Fibroblast of lung (primary cell): ENCODE measurements around the gene FAM184B. TPM values are rescaled to one million over a fixed set of nuclear protein-coding genes. Genes with fewer than 3 reads are reported as not detected.

Source experiments
- DNase-seq, 2 donors: peaks; one replicate each; pipeline versions ENCODE4 v3.0.0 to v3.0.0-alpha.2; 2010; ENCODE audit warnings: low read depth in 2 of 2
- H2AFZ ChIP-seq: 2 replicates; pipeline ENCODE4 v1.5.1; 2012; ENCODE audit warnings: low read length, control low read depth, inconsistent platforms
- H3K27ac ChIP-seq: 2 replicates; pipeline ENCODE4 v1.5.1; 2011; ENCODE audit warnings: low read length, control low read depth; ENCODE audit not compliant: insufficient read depth
- H3K27me3 ChIP-seq: 2 replicates; pipeline ENCODE4 v1.5.1; 2011; ENCODE audit warnings: mild to moderate bottlenecking, low read length; ENCODE audit not compliant: control insufficient read depth, insufficient read depth
- H3K36me3 ChIP-seq: 2 replicates; pipeline ENCODE4 v1.5.1; 2011; ENCODE audit warnings: low read length; ENCODE audit not compliant: control insufficient read depth, insufficient read depth
- H3K4me1 ChIP-seq: 2 replicates; pipeline ENCODE4 v1.5.1; 2011; ENCODE audit warnings: low read length; ENCODE audit not compliant: control insufficient read depth, insufficient read depth; ENCODE audit errors: extremely low read depth
- H3K4me2 ChIP-seq: 2 replicates; pipeline ENCODE4 v1.5.1; 2011; ENCODE audit warnings: low read length, control low read depth; ENCODE audit not compliant: insufficient read depth; ENCODE audit errors: extremely low read depth
- H3K4me3 ChIP-seq, 4 experiments: fragments of 200-600 bp in 1 of 4; sonication (generic) in 1 of 4; replicated peaks in 1 of 4; 2 replicates each; pipeline ENCODE4 v1.5.1; 2011 to 2016; ENCODE audit warnings: low read length in 4 of 4, low read depth in 3 of 4, mild to moderate bottlenecking in 3 of 4, control low read depth in 2 of 4, inconsistent platforms in 1 of 4, mixed read lengths in 1 of 4; ENCODE audit not compliant: insufficient read depth in 1 of 4; ENCODE audit errors: control extremely low read depth in 1 of 4
- H3K79me2 ChIP-seq: 2 replicates; pipeline ENCODE4 v1.5.1; 2012; ENCODE audit warnings: mild to moderate bottlenecking, low read length, inconsistent platforms; ENCODE audit not compliant: control insufficient read depth, insufficient read depth
- H3K9ac ChIP-seq: 2 replicates; pipeline ENCODE4 v1.5.1; 2011; ENCODE audit warnings: mild to moderate bottlenecking, low read length, control low read depth; ENCODE audit not compliant: insufficient read depth
- H3K9me3 ChIP-seq: 2 replicates; pipeline ENCODE4 v1.5.1; 2012; ENCODE audit warnings: low read depth, low read length; ENCODE audit not compliant: control insufficient read depth, insufficient read depth
- H4K20me1 ChIP-seq: 2 replicates; pipeline ENCODE4 v1.5.1; 2011; ENCODE audit warnings: low read length; ENCODE audit not compliant: control insufficient read depth, insufficient read depth; ENCODE audit errors: extremely low read depth
- CTCF ChIP-seq, 2 donors: IDR thresholded peaks in 1 of 2; conservative IDR thresholded peaks in 1 of 2; 1 replicate in 1 of 2; 2 replicates in 1 of 2; pipeline ENCODE4 v1.5.1; 2011 to 2012; ENCODE audit warnings: low read length in 2 of 2, control low read depth in 1 of 2, inconsistent platforms in 1 of 2, low read depth in 1 of 2, mild to moderate bottlenecking in 1 of 2
- EZH2 ChIP-seq: IDR thresholded peaks from 2 replicates; pipeline ENCODE4 v1.5.1; 2012; ENCODE audit warnings: low read length, control low read depth, mild to moderate bottlenecking; ENCODE audit errors: missing control alignments
- polyA plus RNA-seq, 2 donors: library from polyadenylated mRNA; depleted of rRNA in 1 of 2; stranded (reverse) in 1 of 2; unstranded in 1 of 2; fragments of >200 nt; gene quantifications; 2 replicates each; pipeline ENCODE4 v1.2.1, GENCODE V29; 2011 to 2012; ENCODE audit warnings: missing spikeins in 1 of 2
- total RNA-seq: library from RNA; depleted of rRNA; stranded (reverse); fragments of >200 nt; gene quantifications from 2 replicates; pipeline ENCODE4 v1.2.1, GENCODE V29; 2014

FAM184B gene
- total and polyA plus RNA-seq, 2 donors (not counting 1 experiment from before 2014, with no cell fraction given) = not detected

GRCh38 chr4:17763416-17763815, 18.0 kb downstream of the FAM184B start:
- no peaks in the 10 kb centered on the region for H4K20me1 ChIP-seq
- H2AFZ ChIP-seq = no peak overlapping the region
- no peak overlapping the region for H3K4me2 ChIP-seq
- H3K27me3 ChIP-seq = no peaks in the 10 kb centered on the region
- H3K36me3 ChIP-seq = no peaks in the 10 kb centered on the region
- H3K9ac ChIP-seq = no peak overlapping the region
- TF ChIP-seq CTCF (conservative IDR thresholded peaks at IDR 0.05 in 1 of 2, IDR thresholded peaks at IDR 0.05 in 1 of 2; ENCODE audit: low read depth in 1 of 2, low read length in 2 of 2) (no peak), EZH2 (no peak)
- no peak overlapping the region for H3K4me3 ChIP-seq
- H3K9me3 ChIP-seq = no peaks in the 10 kb centered on the region
- H3K4me1 ChIP-seq = no peaks in the 10 kb centered on the region
- no peak overlapping the region for H3K27ac ChIP-seq
- DNase-seq = no peak
- no peaks in the 10 kb centered on the region for H3K79me2 ChIP-seq

- H3K27ac ChIP-seq = no peak overlapping the region
- H3K4me1 ChIP-seq = no peaks in the 10 kb centered on the region
- H3K4me3 ChIP-seq = no peak overlapping the region
- no peaks in the 10 kb centered on the region for H3K27me3 ChIP-seq
- no peak overlapping the region for H3K4me2 ChIP-seq
- no peaks in the 10 kb centered on the region for H3K36me3 ChIP-seq
- H3K9me3 ChIP-seq = no peaks in the 10 kb centered on the region
- TF ChIP-seq EZH2 (no peak), CTCF (conservative IDR thresholded peaks at IDR 0.05 in 1 of 2, IDR thresholded peaks at IDR 0.05 in 1 of 2; ENCODE audit: low read depth in 1 of 2, low read length in 2 of 2) (peak; percentile 24 to 35)
- H3K9ac ChIP-seq = no peak overlapping the region
- H4K20me1 ChIP-seq = no peaks in the 10 kb centered on the region
- no peak overlapping the region for H2AFZ ChIP-seq
- DNase-seq = peak; percentile 39 to 44
- no peaks in the 10 kb centered on the region for H3K79me2 ChIP-seq
These were observed 18.7 kb downstream of the FAM184B start for GRCh38 chr4:17762726-17763125.

GRCh38 chr4:17761062-17761461, 20.4 kb downstream of the FAM184B start:
- no peak overlapping the region for H3K27ac ChIP-seq
- H3K9ac ChIP-seq = no peak overlapping the region
- H3K9me3 ChIP-seq = no peaks in the 10 kb centered on the region
- no peak overlapping the region for H3K4me2 ChIP-seq
- H3K36me3 ChIP-seq = no peaks in the 10 kb centered on the region
- H3K27me3 ChIP-seq = no peaks in the 10 kb centered on the region
- TF ChIP-seq CTCF (conservative IDR thresholded peaks at IDR 0.05 in 1 of 2, IDR thresholded peaks at IDR 0.05 in 1 of 2; ENCODE audit: low read depth in 1 of 2, low read length in 2 of 2) (no peak), EZH2 (no peak)
- no peaks in the 10 kb centered on the region for H4K20me1 ChIP-seq
- no peaks in the 10 kb centered on the region for H3K4me1 ChIP-seq
- no peak overlapping the region for H3K4me3 ChIP-seq
- no peak overlapping the region for H2AFZ ChIP-seq
- H3K79me2 ChIP-seq = no peaks in the 10 kb centered on the region
- DNase-seq = no peak
